Measurements from ENCODE around the gene E2F4. TPM values are rescaled to one million over a fixed set of nuclear protein-coding genes. Genes with fewer than 3 reads are reported as not detected.

Gene E2F4
- total and polyA plus RNA-seq, 2 of the 13 experiments (the other 11 are each of a cell fraction or from before 2014, with no cell fraction given) = 84.8 to 91.2 TPM

DNA sequence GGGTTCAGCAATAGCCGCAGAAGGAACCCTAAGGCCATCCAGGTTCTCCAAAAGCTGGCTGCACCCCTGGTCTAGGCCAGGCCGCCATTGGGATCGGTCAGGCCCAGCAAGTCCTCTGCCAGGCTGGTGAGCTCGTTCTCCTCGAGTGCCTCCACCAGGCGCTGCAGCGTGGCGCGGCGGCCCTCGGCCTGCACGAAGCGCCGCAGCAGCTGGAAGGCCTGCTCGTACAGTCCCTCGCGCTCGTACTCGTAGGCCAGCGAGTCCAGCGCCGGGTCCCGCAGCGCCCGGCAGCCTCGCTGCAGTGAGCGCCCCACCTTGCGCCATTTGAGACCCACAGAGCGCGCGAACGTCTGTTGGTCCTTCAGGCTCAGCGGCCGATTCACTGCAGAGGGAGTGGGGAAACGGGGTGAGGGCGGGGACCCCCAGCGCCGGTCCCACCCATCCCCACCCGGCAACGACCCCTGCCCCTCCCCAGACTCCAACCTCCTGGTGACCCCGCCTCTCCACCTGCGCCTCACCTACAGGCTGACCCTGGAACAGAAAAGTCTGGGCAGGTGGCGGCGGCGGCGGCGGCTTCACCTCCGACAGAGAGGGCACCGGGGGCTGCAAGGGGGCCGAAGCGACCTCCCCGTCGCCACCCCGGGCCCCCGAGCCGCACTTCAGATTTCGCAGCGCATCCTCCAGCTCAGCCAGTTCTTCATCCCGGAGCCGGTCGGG is 37.2 kb upstream of the E2F4 start:
- 65% methylated on average over 41 of the region's 61 CpGs for WGBS (ENCODE audit: low lambda C conversion rate)
- no TSS peak for BruUV-seq (replicated peaks)
- H3K4me3 ChIP-seq (replicated peaks in 1 of 3; ENCODE audit: insufficient read depth in 1 of 3, low read depth in 2 of 3, low read length in 3 of 3) = peak overlapping the region in 2 of 3 experiments; percentile 27 to 64; a peak in 2 of 6 replicates
- FAIRE-seq (no peak), ATAC-seq (no peak), DNase-seq (ENCODE audit: low spot score) (no peak)
- in situ Hi-C loops (cut with HindIII; ENCODE audit: extremely low pct_ligation_motif_present, low pct_unique_long_range_greater_than_20kb) = loop anchor here (5.0 kb wide), 2 partner anchors 137 to 177 kb away; no protein-coding TSS in a partner anchor
- ChIA-PET POLR2A (interaction anchor here (0.8 to 1.8 kb wide), 12 partner anchors 16 to 141 kb away, joined by 3 to 21 read pairs (median 4); partner anchors contain the start of genes CBFB, NOL3 and PHAF1), CTCF (ENCODE audit: low intra/inter-chr PET ratio, low total read pairs) (interaction anchor here (0.6 to 2.4 kb wide), 6 partner anchors 31 to 177 kb away, joined by 3 to 28 read pairs (median 9); no protein-coding TSS in a partner anchor)
- intact Hi-C loops (cut with micrococcal nuclease; ENCODE audit: unreplicated experiment) = loop anchor here (1.0 to 10.0 kb wide), 5 partner anchors 44 to 260 kb away; no protein-coding TSS in a partner anchor
- H3K4me2 ChIP-seq (ENCODE audit: low read depth, low read length) = peak overlapping the region; percentile 59
- H2AFZ ChIP-seq (ENCODE audit: low read length) = no peak overlapping the region
- no peak overlapping the region for H3K27ac ChIP-seq (ENCODE audit: extremely low read length, insufficient read depth, low read length)
- no peak overlapping the region for H3K9ac ChIP-seq (ENCODE audit: insufficient read depth, low read depth, low read length)
- H3K4me1 ChIP-seq (ENCODE audit: insufficient read depth, low read length) = peaks cover 48% of the 10 kb centered on the region
- no peaks in the 10 kb centered on the region for H4K20me1 ChIP-seq (ENCODE audit: insufficient read depth, low read length)
- H3K27me3 ChIP-seq (ENCODE audit: control insufficient read depth in 1 of 2, insufficient read depth in 2 of 2, low read length in 2 of 2) = peaks cover 4% of the 10 kb centered on the region in 2 experiments; a peak in 2 of 5 replicates
- H3K9me3 ChIP-seq (ENCODE audit: low read length) = no peaks in the 10 kb centered on the region
- no peaks in the 10 kb centered on the region for H3K79me2 ChIP-seq (ENCODE audit: insufficient read depth, low read length)
- no peaks in the 10 kb centered on the region for H3K36me3 ChIP-seq (replicated peaks in 1 of 2; ENCODE audit: control insufficient read depth in 1 of 2, insufficient read depth in 2 of 2, low read length in 2 of 2)
- TF ChIP-seq POGZ (CRISPR knock-in tag; IDR thresholded peaks at IDR 0.05) = 0 out of 2 replicates have a peak, but pooled peaks have one; percentile 5
- TF ChIP-seq, protein P1, sequence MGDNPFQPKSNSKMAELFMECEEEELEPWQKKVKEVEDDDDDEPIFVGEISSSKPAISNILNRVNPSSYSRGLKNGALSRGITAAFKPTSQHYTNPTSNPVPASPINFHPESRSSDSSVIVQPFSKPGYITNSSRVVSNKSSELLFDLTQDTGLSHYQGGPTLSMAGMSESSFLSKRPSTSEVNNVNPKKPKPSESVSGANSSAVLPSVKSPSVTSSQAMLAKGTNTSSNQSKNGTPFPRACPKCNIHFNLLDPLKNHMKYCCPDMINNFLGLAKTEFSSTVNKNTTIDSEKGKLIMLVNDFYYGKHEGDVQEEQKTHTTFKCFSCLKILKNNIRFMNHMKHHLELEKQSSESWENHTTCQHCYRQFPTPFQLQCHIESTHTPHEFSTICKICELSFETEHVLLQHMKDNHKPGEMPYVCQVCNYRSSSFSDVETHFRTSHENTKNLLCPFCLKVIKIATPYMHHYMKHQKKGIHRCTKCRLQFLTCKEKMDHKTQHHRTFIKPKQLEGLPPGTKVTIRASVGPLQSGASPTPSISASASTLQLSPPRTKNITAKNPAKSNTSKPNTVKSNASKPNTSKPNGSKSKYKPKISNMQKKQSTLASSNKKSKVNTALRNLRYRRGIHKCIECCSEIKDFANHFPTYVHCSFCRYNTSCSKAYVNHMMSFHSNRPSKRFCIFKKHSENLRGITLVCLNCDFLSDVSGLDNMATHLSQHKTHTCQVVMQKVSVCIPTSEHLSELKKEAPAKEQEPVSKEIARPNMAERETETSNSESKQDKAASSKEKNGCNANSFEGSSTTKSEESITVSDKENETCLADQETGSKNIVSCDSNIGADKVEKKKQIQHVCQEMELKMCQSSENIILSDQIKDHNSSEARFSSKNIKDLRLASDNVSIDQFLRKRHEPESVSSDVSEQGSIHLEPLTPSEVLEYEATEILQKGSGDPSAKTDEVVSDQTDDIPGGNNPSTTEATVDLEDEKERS (CRISPR knock-in tag; IDR thresholded peaks at IDR 0.05) = no peak
- TF ChIP-seq, protein P2, sequence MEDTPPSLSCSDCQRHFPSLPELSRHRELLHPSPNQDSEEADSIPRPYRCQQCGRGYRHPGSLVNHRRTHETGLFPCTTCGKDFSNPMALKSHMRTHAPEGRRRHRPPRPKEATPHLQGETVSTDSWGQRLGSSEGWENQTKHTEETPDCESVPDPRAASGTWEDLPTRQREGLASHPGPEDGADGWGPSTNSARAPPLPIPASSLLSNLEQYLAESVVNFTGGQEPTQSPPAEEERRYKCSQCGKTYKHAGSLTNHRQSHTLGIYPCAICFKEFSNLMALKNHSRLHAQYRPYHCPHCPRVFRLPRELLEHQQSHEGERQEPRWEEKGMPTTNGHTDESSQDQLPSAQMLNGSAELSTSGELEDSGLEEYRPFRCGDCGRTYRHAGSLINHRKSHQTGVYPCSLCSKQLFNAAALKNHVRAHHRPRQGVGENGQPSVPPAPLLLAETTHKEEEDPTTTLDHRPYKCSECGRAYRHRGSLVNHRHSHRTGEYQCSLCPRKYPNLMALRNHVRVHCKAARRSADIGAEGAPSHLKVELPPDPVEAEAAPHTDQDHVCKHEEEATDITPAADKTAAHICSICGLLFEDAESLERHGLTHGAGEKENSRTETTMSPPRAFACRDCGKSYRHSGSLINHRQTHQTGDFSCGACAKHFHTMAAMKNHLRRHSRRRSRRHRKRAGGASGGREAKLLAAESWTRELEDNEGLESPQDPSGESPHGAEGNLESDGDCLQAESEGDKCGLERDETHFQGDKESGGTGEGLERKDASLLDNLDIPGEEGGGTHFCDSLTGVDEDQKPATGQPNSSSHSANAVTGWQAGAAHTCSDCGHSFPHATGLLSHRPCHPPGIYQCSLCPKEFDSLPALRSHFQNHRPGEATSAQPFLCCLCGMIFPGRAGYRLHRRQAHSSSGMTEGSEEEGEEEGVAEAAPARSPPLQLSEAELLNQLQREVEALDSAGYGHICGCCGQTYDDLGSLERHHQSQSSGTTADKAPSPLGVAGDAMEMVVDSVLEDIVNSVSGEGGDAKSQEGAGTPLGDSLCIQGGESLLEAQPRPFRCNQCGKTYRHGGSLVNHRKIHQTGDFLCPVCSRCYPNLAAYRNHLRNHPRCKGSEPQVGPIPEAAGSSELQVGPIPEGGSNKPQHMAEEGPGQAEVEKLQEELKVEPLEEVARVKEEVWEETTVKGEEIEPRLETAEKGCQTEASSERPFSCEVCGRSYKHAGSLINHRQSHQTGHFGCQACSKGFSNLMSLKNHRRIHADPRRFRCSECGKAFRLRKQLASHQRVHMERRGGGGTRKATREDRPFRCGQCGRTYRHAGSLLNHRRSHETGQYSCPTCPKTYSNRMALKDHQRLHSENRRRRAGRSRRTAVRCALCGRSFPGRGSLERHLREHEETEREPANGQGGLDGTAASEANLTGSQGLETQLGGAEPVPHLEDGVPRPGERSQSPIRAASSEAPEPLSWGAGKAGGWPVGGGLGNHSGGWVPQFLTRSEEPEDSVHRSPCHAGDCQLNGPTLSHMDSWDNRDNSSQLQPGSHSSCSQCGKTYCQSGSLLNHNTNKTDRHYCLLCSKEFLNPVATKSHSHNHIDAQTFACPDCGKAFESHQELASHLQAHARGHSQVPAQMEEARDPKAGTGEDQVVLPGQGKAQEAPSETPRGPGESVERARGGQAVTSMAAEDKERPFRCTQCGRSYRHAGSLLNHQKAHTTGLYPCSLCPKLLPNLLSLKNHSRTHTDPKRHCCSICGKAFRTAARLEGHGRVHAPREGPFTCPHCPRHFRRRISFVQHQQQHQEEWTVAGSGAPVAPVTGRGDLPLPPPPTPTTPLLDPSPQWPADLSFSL (CRISPR knock-in tag; IDR thresholded peaks at IDR 0.05) = no peak
- no peak for TF ChIP-seq EP300 (IDR thresholded peaks at IDR 0.05; ENCODE audit: low read depth in 2 of 2, low read length in 2 of 2)
- TF ChIP-seq EP300 (CRISPR knock-in tag; IDR thresholded peaks at IDR 0.05; ENCODE audit: borderline replicate concordance) = no peak
- 0 out of 2 replicates have a peak, but pooled peaks have one; percentile 51 for TF ChIP-seq ZNF790 (CRISPR knock-in tag; IDR thresholded peaks at IDR 0.05; ENCODE audit: borderline replicate concordance)
- TF ChIP-seq AGO2 (optimal IDR thresholded peaks at IDR 0.05; ENCODE audit: low read depth, low read length) = peak; percentile 58
- no peak for TF ChIP-seq FLYWCH1 (CRISPR knock-in tag; IDR thresholded peaks at IDR 0.05)
- TF ChIP-seq POLR2AphosphoS5 (IDR thresholded peaks at IDR 0.05; ENCODE audit: low read depth, low read length) = no peak
- TF ChIP-seq ZC3H13 (CRISPR knock-in tag; IDR thresholded peaks at IDR 0.05) = 0 out of 2 replicates have a peak, but pooled peaks have one; percentile 9
- TF ChIP-seq, protein P3, sequence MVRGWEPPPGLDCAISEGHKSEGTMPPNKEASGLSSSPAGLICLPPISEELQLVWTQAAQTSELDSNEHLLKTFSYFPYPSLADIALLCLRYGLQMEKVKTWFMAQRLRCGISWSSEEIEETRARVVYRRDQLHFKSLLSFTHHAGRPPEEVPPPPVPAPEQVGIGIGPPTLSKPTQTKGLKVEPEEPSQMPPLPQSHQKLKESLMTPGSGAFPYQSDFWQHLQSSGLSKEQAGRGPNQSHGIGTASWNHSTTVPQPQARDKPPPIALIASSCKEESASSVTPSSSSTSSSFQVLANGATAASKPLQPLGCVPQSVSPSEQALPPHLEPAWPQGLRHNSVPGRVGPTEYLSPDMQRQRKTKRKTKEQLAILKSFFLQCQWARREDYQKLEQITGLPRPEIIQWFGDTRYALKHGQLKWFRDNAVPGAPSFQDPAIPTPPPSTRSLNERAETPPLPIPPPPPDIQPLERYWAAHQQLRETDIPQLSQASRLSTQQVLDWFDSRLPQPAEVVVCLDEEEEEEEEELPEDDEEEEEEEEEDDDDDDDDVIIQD (CRISPR knock-in tag; IDR thresholded peaks at IDR 0.05; ENCODE audit: low read depth) = no peak
